Osteoblast (primary cell): Measurements from ENCODE around the gene CLEC12A. TPM values are rescaled to one million over a fixed set of nuclear protein-coding genes. Genes with fewer than 3 reads are reported as not detected.
"Not testable (repeated sequence)": the region's sequence is repeated elsewhere in the genome, so short reads cannot be mapped to it uniquely, and the experiment has no call there.

Experiments used
- DNase-seq: peaks from one replicate; pipeline ENCODE4 v3.0.0; 2011; ENCODE audit warnings: low spot score, mixed read lengths; ENCODE audit not compliant: insufficient read length; ENCODE audit errors: missing footprints
- H2AFZ ChIP-seq: 2 replicates; pipeline ENCODE4 v1.6.0; 2011; ENCODE audit warnings: mild to moderate bottlenecking, low read length
- H3K27ac ChIP-seq: 2 replicates; pipeline ENCODE4 v1.5.1; 2011; ENCODE audit warnings: mild to moderate bottlenecking, low read depth, low read length, moderate library complexity
- H3K27me3 ChIP-seq: 2 replicates; pipeline ENCODE4 v1.6.0; 2012; ENCODE audit warnings: mild to moderate bottlenecking, control low read depth, inconsistent platforms, low read length, moderate library complexity; ENCODE audit not compliant: insufficient read depth
- H3K36me3 ChIP-seq: 2 replicates; pipeline ENCODE4 v1.5.1; 2011; ENCODE audit warnings: mild to moderate bottlenecking, low read length, control low read depth, moderate library complexity; ENCODE audit not compliant: insufficient read depth
- H3K4me1 ChIP-seq: 2 replicates; pipeline ENCODE4 v1.5.1; 2011; ENCODE audit warnings: mild to moderate bottlenecking, low read length, control low read depth, moderate library complexity; ENCODE audit not compliant: insufficient read depth
- H3K4me2 ChIP-seq: 2 replicates; pipeline ENCODE4 v1.6.0; 2011; ENCODE audit warnings: mild to moderate bottlenecking, low read length; ENCODE audit not compliant: insufficient read depth
- H3K4me3 ChIP-seq: fragments of 200-600 bp; sonication (generic); 3 replicates; pipeline ENCODE4 v1.5.1; 2012; ENCODE audit warnings: mild to moderate bottlenecking, low read length, inconsistent platforms; ENCODE audit not compliant: insufficient read depth
- H3K79me2 ChIP-seq: 2 replicates; pipeline ENCODE4 v1.6.0; 2012; ENCODE audit warnings: mild to moderate bottlenecking, low read length, control low read depth, inconsistent platforms; ENCODE audit not compliant: insufficient read depth
- H3K9me3 ChIP-seq: 2 replicates; pipeline ENCODE4 v1.5.1; 2011; ENCODE audit warnings: low read depth, low read length, control low read depth
- H4K20me1 ChIP-seq: 2 replicates; pipeline ENCODE4 v1.6.0; 2012; ENCODE audit warnings: mild to moderate bottlenecking, low read length, control low read depth; ENCODE audit not compliant: insufficient read depth
- total RNA-seq: library from RNA; depleted of rRNA; stranded (reverse); fragments of >200 nt; gene quantifications from 2 replicates; pipeline ENCODE4 v1.2.3, GENCODE V29; 2012
- TF ChIP-seq, protein P1 (sequence below): IDR thresholded peaks from 2 replicates; pipeline ENCODE4 v1.5.1; 2011; ENCODE audit warnings: mild to moderate bottlenecking, low read depth, low read length, moderate library complexity; ENCODE audit errors: extremely low read depth

CLEC12A gene
- total RNA-seq, 1 donor = 0.72 TPM

DNA sequence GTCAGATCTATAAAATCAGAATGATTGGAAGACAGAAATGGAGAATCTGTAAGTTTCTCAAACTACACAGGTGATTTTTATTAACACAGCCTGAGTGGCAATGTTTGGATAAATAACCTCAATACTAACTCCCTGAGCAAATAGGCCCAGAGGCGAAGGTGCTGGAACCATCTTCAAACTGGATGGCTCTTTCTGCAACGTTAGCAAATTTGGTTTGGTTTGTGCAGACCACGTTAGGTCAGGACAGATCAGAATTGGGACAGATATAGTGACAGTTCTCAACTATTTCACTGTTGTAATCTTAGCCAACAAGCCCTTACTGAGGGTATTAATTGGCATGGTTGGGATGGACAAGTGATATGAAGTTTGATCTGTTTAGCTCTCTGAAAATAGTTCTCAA, 50.1 kb downstream of the CLEC12A start:
- DNase-seq = no peak
- no peak overlapping the region for H3K27ac ChIP-seq

DNA sequence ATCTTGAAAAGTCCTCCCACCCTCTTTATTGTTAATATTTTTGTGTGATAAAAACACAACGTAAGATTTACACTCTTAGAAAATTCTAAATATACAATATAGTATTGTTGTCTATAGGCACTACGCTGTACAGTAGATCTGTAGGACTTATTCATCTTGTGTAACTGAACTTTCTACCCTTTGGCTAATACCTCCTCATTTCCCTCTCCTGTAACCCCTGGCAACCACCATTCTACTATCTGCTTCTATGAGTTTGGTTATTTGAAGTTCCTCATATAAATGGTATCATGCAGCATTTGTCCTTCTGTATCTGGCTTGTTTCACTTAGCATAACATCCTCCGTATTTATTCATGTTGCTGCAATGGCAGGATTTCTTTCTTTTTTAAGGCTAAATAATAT, 54.0 kb downstream of the CLEC12A start:
- H3K27me3 ChIP-seq = no peaks in the 10 kb centered on the region
- H3K4me2 ChIP-seq = no peak overlapping the region
- no peaks in the 10 kb centered on the region for H3K36me3 ChIP-seq
- no peaks in the 10 kb centered on the region for H4K20me1 ChIP-seq
- TF ChIP-seq, protein P1, sequence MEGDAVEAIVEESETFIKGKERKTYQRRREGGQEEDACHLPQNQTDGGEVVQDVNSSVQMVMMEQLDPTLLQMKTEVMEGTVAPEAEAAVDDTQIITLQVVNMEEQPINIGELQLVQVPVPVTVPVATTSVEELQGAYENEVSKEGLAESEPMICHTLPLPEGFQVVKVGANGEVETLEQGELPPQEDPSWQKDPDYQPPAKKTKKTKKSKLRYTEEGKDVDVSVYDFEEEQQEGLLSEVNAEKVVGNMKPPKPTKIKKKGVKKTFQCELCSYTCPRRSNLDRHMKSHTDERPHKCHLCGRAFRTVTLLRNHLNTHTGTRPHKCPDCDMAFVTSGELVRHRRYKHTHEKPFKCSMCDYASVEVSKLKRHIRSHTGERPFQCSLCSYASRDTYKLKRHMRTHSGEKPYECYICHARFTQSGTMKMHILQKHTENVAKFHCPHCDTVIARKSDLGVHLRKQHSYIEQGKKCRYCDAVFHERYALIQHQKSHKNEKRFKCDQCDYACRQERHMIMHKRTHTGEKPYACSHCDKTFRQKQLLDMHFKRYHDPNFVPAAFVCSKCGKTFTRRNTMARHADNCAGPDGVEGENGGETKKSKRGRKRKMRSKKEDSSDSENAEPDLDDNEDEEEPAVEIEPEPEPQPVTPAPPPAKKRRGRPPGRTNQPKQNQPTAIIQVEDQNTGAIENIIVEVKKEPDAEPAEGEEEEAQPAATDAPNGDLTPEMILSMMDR = no peak
- no peak overlapping the region for H2AFZ ChIP-seq
- no peak overlapping the region for H3K27ac ChIP-seq
- H3K79me2 ChIP-seq = no peaks in the 10 kb centered on the region
- no peak for DNase-seq
- peaks cover 6% of the 10 kb centered on the region for H3K4me1 ChIP-seq
- H3K9me3 ChIP-seq = no peaks in the 10 kb centered on the region
- H3K4me3 ChIP-seq = no peak overlapping the region

More for the DNA sequence above, 50.1 kb downstream of the CLEC12A start:
- H2AFZ ChIP-seq = no peak overlapping the region
- H3K4me2 ChIP-seq = no peak overlapping the region
- no peaks in the 10 kb centered on the region for H4K20me1 ChIP-seq
- H3K4me3 ChIP-seq = no peak overlapping the region
- TF ChIP-seq, protein P1 = no peak
- H3K4me1 ChIP-seq = no peaks in the 10 kb centered on the region
- no peaks in the 10 kb centered on the region for H3K79me2 ChIP-seq
- no peaks in the 10 kb centered on the region for H3K36me3 ChIP-seq
- no peaks in the 10 kb centered on the region for H3K27me3 ChIP-seq
- H3K9me3 ChIP-seq = no peaks in the 10 kb centered on the region

DNA sequence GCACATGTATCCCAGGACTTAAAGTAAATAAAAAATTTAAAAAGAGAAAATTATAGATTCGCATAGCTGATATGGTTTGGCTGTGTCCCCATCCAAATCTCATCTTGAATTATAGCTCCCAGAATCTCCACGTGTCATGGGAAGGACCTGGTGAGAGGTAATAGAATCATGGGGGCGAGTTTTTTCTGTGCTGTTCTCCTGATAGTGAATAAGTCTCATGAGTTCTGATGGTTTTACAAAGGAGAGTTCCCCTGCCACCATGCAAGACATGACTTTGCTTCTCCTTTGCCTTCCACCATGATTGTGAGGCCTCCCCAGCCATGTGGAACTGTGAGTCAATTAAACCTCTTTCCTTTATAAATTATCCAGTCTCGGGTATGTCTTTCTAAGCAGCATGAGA, 55.5 kb downstream of the CLEC12A start:
- not testable (repeated sequence) for H3K4me3 ChIP-seq, H2AFZ ChIP-seq, H3K4me2 ChIP-seq, H3K36me3 ChIP-seq, H3K27me3 ChIP-seq, DNase-seq, H3K79me2 ChIP-seq, H4K20me1 ChIP-seq, H3K9me3 ChIP-seq
- peaks cover 12% of the 10 kb centered on the region for H3K4me1 ChIP-seq
- peak overlapping the region; percentile 74 for H3K27ac ChIP-seq

DNA sequence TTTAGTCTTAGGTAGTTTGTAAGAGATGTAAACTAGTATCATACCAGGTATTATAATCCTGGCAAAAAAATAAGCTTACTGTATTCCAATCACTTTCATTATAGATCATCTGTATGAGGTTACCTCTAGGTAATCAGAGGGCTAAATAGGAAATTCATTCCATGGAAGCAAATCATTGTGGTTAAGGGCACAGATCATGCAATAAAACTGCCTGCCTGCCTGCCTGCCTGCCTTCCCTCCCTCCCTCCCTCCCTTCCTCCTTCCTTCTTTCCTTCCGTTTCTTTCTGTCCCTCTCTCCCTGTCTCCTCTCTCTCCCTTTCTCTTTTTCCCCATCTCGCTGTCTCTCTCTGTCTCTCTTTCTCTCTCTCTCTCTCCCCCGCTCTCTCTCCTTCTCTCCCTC, 56.1 kb downstream of the CLEC12A start:
- Histone ChIP-seq H3K79me2 (no peaks in the 10 kb centered on the region), H3K4me2 (peak overlapping the region; percentile 45), H4K20me1 (no peaks in the 10 kb centered on the region), H3K27me3 (no peaks in the 10 kb centered on the region), H3K27ac (peak overlapping the region; percentile 74), H3K4me1 (peaks cover 12% of the 10 kb centered on the region), H2AFZ (peak overlapping the region; percentile 67), H3K36me3 (no peaks in the 10 kb centered on the region), H3K4me3 (peak overlapping the region; percentile 26), H3K9me3 (no peaks in the 10 kb centered on the region)
- DNase-seq = no peak
- TF ChIP-seq, protein P1 = no peak
